HG03139 (cell line): ENCODE results near the gene ENPP6.

ENCODE experiments used
- ATAC-seq: cut with Tn5 transposase; IDR thresholded peaks from one replicate; pipeline ENCODE4 v1.9.1; 2021; ENCODE audit not compliant: unreplicated experiment

The ENPP6 gene

DNA sequence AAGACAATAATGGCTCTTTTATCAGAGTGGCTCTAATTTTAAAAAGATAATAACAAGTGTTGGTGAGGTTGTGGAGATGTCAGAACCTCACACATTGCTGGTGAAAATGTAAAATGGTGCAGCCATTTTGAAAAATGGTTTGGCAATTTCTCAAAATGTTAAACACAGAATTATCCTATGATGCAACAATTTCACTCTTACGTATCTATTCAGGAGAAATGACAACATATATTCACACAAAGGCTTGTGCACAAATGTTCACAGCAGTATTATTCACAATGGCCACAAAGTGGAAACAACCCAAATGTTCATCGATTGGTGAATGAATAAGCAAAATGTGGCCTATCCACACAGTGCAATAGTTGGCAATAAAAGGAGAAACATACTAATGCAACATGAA lies 24.7 kb downstream of the ENPP6 start:
- ATAC-seq = no peak

DNA sequence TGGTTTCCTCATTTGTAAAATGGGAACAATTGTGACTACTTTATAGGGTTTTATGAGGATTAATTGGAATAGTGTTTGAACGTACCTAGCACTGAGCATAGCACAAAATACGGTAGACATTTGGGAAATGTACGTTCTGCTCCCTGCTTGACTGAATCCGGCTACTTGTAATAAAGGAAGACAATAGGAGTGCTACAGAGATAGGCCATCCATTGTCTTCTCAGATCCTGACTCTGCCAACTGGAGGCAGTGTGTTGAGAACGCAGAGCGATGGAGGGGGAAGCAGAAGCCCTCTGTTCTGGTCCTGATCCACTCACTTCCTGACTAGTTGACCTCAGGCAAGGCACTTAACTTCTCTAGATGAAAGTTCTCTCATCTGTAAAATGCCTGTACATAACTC lies 26.4 kb downstream of the ENPP6 start:
- ATAC-seq = no peak

DNA sequence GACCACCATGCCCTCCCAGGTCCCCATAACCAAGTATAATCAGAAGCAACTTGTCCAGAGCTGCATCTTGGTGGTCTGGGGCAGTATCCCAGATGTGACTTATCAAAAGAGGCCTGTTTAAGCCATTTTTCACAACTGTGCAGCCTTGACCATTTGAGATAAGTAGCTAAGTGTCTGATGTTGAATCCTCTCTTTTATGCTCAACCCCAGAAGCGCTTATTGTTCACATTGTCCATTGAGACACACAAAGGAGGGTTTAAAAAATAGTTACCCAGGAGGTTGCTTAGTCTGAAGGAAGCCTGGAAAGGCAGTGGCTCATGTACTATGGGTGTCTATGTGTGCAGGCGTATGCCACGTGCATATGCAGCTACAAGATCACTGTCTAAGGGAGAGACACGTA lies 27.0 kb downstream of the ENPP6 start:
- ATAC-seq = no peak

DNA sequence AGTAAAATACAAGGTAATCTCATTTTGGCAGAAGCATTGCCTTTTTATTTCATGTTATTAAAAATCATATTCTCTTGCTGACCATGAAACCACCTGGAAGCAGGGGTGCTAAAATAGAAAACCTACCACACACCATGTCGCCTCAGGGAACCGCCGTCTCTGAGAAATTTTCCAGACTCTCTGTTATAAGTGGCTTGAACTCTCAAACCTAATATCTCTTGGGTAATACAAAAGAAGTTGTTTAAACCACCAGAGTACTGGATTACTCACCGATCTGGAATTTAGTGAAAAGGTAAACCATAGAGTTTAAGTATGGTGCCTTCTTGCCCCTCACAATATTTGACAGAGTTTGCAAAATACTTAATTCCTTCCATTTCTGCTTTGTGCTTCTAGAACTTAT lies 27.7 kb downstream of the ENPP6 start:
- ATAC-seq = no peak

DNA sequence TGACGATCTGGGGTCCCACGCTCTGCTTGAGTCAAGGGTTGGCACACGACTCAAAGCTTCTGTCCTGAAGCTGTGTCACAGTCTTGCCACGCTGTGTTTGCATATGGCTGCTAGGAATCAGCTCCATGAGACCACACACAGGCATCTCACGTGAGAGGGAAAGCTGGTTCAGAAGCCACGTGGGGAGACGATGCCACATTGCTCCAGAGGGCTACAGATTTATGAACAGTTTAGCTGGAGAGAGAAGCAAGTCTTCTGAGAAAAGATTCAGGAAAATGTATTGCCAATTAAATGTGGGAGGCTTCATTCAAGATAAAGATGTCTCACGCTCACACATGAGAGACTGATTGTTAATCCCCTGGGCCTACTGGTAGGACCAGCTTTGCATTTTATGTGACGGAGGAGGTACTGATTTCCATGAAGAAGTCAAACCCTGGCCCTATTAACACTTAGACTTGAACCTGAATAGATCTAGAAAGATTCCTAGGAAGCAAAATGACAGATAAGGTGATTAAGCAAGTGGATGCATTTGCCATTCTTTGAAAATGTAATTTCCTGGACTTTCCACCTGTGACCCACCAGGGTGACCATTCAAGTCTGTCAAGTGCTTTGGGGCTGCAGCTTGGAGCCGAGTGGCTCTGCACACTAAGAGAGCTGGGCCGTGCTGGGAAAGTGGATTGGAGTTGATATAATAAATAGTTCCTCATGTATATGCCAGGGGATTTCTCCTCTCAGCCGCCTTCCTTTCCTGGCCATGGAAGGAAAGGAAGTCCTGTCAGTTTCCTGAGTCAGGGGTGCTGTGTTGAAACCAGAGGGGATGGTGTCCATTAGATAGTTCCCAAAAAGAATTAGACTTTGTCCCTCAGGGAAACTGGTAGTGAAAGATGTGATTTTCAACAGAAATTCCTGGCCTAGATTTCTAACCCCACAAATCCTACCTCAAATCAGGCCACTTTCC lies 29.0 kb downstream of the ENPP6 start:
- ATAC-seq = no peak

DNA sequence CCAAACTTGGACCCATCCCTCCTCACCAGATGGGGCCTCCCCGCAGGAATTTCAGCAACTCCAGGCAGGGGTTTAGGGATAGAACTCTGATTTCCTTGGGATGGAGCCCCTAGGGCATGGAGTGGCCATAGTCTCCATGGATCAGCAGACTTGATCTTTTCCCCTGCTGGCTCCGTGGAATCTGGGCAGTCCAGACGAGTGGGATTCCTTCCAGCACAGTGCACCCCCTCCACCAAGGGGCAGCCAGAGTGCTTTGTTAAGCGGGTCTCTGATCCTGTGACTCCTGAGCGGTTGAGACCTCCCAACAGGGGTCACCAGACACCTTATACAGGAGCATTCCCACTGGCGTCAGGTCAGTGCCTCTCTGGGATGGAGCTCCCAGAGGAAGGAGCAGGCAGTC lies 40.4 kb downstream of the ENPP6 start:
- ATAC-seq = no peak

DNA sequence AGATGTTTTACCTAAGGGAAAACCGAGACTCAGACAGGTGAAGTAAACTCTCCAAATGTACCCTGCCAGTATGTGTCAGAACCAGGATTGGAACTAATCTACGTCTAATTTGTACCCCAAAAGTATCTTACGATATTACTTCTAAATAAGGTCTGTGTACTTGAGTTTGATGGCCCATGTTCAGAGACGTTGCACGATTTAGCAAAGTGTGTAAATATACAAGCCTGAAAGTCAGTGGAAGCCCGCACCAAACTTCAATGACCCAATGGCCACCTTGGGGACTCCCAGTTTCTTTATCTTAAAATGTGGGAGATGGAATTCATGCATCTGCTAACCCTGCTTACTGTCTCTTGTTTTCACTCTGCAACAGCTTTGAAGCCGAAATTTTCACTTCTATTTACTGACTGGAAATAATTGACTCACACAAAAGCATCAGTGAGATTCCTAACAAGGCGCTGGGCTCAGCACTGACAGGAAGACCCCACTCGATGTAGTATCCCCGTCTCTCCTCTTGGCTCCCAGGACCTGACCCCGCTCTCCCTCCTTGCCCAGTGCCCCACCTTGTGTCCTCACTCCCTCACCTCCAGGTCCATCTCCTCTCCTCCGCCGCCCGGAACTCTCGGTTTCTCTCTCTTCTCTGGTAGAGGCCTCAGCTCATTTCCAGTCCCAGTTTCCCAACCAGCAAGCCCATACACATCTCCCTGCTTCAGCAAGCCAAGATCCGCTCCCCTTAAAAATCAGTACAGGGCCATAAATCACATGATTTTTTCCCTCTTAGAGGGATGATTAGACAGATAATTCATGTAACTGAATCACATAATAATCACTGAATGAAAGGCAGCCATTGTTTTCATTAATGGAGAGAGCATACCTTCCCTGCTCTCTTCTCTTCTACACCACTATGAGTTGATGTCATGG lies 42.8 kb downstream of the ENPP6 start:
- no peak for ATAC-seq

DNA sequence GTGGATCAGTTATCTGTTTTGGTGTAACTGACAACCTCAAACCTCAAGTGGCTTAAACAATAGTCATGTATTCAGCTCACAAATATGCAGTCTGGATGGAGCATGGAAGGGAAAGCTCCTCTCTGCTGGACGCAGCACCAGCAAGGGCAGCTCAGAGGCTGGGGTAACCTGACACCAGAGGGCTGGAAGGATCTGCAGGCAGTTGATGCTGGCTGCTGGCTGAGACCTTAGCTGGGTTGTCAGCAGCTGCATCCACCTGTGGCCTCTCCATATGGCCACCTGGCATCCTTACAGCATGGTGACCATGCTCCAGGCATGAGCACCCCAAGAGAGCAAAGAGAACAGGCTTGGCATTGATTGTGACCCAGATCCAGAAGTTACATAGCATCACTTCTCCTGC lies 46.7 kb downstream of the ENPP6 start:
- ATAC-seq = no peak

DNA sequence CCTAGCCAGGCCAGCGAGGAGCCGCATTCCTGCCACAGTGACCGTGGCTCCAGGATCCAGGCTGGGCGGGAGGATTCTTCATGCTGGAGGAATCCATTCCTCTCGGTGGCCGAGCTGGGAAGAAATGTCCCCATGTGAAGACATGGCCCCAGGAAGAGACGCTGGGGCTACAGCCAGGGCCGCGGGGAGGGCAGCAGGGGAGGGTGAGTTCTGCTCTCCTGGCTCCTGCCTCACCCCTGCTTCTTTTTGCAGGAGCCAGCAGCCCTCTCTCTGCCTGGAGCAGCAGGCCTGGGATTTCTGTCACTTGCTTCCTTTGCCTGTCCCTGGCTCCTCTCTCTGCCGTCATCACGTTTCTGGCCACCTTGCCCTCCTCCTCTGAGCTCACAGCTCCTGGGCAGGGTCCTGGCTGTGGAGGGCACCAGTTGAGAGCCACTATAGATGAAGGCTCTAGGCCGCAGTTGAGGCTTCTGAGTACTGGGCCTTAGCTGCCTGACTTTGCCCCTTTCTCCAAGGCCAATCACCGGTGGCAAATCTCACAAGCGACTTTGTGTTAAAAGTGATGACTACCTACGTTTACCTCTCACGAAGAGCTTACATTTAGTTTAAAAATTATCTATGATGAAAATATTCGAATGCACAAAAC lies 48.3 kb downstream of the ENPP6 start:
- no peak for ATAC-seq

DNA sequence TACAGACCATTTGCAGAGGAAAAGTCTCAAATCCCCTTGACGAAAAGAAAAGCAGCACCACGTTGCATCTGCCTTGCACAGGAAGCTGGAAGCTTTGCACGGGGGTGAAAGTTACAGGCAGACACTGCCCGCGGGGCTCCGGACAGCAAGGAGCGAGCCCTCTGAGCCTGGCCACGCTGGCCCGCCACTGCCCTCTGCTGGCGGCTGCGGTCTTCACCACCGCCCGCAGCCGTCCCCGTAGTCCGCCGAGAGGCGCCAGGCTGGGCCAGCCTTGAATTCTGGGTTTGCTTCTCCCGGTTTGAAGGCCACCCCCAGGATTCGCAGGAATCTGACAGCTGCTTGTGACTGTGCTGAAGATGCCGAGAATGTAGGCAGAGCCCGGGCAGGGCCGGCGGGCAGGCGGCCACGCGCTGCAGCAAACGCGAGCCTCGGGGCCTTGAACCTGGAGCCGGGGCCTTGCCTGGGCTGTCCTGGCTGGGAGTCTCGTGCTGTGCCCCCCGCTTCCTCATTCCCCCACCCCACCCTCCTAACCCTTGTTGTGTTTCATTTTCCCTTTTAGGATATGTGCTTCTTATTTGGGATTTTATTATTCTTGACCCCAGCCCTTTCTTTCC lies 49.2 kb downstream of the ENPP6 start:
- ATAC-seq = peak; percentile 87

DNA sequence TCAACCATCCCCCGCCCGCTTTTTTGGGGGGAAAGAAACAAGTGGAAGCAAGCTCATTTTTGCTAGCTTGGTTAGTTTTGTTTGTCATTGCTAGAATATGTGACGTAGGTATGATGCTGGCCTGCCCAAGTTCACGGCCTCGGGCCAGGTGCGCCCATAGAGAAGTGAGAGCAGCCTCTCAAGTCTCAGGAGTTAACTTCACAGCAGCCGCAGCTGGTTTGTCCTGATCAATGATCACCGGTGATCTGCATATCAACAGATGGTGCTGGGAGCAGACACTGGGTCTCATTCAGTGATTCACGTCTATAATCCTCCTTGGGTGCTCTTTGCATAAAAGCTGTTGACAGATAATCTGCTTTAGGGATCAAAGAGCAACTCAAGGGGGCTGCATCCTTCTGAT lies 50.1 kb downstream of the ENPP6 start:
- no peak for ATAC-seq

DNA sequence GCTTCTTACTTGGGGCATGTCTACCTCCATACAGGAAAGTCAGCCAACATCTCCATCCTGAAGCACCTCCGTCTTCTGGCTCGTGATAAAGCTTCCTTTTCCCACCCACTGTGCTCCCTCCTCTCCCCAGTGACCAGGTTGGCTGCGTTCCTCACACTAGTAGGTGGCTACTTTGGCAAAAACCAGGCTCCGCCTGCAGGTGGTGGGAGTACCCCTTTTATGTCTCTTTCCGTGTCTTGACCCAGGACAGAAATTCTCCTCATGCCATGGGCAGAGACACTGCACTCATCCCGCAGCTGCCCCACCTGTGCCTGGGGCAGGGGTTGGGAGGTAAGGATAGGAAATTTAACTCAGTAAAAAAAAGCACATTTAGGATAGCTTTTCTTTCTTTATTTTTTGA lies 50.9 kb downstream of the ENPP6 start:
- no peak for ATAC-seq

DNA sequence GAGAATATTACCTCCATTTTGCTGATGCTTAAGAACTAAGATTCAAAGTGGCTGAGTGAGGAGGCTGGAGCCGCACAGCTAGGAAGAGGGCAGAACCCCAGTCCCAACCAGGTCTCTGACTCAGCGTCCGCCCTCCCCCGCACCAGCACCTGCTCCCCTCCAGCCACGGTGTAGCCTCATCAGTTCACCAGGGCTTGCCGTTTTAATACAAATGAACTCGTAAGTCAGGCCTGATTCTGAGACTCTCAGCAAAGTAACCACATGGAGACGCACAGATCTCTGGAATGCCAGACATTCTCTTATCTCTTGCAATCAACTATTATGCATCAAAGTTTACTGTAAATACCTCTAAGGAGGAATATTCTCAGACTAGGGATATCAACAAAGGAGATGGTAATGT lies 52.4 kb downstream of the ENPP6 start:
- no peak for ATAC-seq

DNA sequence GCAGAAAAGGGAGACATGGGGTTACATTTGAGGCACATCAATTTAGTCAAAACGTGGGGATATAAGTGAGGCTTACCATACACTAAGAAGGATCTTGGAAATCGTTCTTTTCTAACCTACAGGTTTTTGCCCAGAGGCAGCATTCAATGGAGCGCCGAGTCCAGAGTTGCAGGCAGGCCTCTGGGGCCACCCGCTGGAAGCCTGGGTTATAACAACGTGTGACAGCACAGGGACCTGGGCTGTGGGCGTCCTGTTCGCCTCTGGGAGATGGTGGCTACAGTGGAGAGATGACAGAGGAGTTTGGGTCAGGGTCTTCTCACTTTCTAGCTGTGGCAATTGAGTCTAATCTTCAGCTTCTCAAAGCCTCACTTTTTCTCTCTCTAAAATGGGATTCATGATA lies 53.9 kb downstream of the ENPP6 start:
- ATAC-seq = no peak

DNA sequence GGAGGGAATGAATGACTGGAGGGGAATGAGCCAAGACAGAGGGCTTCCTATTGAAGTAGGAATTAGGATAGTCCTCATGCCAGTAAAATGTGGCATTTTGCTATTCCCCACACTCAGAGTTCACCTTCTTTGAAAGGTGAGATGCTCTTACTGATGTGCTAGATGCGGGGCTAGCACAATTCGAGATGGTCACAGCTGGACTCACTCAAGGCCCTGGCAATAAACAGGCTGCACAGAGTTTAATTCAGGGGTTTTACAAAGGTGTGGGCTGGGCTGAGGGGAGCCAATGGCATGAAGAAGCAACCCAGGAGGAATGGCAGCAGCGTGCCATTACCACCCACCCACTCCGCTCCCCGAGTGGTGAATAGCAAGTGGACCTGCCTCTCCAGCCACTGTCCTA lies 55.1 kb downstream of the ENPP6 start:
- ATAC-seq = no peak

DNA sequence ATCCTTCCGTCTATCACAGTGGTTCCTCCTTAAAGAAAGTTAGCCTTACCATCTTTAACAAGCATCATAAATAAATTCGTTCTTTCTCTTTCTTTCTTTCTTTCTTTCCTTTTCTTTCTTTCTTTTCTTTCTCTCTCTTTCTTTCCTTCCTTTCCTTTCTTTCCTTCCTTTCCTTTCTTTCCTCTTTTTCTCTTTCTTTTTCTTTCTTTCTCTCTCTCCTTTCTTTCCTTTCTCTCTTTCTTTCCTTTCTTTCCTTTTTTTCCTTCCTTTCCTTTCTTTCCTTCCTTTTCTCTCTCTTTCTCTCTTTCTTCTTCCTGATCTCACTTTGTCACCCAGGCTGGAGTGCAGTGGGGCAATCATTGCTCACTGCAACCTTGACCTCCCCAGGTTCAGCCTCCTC lies 60.4 kb downstream of the ENPP6 start:
- no peak for ATAC-seq

DNA sequence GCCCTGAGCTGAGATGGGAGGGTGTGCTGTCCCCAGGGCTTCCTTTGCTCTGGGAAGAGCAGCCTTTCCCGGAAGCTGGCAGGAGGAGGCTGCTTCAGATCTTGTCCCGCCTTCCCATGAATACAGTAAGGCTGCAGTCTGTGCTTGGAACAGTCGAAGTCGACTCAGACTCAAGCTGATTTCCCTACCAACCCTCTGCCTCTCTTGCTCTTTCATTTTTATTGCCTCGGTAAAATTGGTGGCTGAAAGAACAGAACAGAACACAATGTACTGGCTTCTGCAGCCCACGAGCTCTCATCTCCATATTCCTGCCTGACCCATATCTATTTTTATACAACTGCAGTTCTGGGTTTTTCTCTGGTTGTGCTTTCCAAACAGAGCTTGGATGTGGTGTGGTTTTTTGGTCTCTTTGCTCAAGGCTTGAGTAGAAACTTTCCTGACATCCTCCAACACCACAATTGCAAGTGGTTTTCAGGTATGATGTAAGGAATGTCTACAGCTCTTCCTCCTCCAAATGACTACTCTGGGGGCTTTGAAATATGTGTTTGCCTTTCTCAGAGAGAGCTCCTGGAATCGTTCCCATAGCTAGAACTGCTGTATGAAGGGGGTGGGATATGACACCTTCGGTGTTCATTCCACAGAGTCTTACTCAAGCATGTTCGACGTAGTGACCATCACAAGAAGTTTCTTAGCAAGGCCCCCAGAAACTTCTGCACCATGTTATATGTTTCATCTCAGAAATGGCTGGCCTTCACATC lies 61.3 kb downstream of the ENPP6 start:
- no peak for ATAC-seq

DNA sequence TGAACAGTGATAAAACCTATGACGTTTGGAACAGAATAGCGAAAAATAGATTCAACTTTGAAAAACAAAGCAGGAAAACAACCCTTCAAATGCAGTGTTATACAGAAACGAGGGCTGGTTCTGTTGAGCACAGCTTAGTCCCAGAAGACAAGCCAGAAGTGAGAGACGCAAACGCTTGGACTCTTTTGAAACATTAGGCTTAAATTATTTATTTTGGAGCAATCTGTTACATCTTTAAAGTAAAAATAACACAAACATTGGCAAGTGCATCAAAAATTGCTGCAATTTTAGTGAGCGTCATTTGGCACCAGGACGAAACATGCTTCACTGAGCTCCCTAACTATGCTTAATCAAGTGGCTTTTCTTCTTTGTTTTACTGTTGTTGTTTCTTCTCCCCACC lies 63.5 kb downstream of the ENPP6 start:
- ATAC-seq = no peak

DNA sequence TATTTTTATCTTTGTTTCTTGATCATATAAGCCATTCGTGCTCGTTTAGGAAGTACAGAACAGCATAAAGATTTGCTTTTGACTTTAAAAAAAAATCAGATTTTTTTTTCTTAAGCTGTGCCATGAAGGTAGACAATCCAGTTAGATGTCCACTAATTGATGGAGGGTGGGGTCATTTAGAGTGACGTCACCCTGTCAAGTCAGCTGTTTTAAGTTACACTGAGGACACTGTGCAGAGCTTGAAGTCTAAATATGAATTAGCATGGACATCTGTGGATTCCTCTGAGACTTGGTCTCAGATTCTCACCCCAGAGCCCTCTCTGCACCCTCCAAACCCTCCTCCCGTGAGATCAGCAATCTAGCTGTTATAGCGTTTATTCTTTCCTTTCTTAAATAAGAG lies 63.9 kb downstream of the ENPP6 start:
- ATAC-seq = no peak

DNA sequence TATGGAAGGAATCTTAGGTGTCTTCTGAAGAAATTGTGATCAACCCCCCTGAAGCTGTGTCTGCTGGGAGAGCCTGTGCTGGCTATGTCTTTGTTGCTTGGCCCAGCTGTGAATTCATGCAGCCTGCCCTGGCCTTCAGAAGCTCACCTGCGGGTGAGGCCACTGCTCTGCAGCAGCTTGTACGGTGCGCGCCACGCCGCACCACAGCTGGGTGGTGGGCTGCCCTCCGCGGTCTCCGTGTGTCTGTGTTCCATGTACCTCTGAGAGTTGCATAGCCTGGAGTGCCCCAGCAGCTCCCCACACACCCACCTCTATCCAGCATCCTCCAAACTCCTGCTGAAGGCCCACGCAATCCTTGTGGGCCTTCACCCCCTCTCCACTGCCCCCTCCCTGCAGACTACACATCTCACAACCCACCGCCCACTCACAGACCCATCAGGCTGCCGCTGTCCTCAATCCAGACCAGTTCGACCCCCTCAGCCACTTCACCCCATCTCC lies 65.6 kb downstream of the ENPP6 start:
- no peak for ATAC-seq
